PC-9 (cell line): ENCODE measurements around the gene LYPD3. TPM values are rescaled to one million over a fixed set of nuclear protein-coding genes. Genes with fewer than 3 reads are reported as not detected.

Source experiments
- BruUV-seq: library from RNA; stranded (reverse); fragments of 400-500 nt; replicated peaks from 2 replicates; lab custom pipeline; 2021; lab: Mats Ljungman, UMichigan
- CTCF ChIA-PET: fragments of 300-600 bp; sonication (Branson Sonifier 250); formaldehyde crosslinking; loops from one replicate; lab custom pipeline; 2022; ENCODE audit warnings: antibody characterized with exemption; lab: Charles Lee
- POLR2A ChIA-PET: fragments of 300-600 bp; sonication (Branson Sonifier 250); formaldehyde crosslinking; loops from one replicate; lab custom pipeline; 2022; ENCODE audit warnings: antibody characterized with exemption; ENCODE audit not compliant: unreplicated experiment; lab: Charles Lee
- DNase-seq, 2 experiments: peaks; one replicate each; pipeline versions ENCODE4 v3.0.0 to v3.0.0-alpha.2; 2015 to 2022; ENCODE audit warnings: mixed read lengths in 1 of 2
- H2AFZ ChIP-seq: fragments of 200-600 bp; sonication (generic); 2 replicates; pipeline ENCODE4 v1.8.1; 2017; ENCODE audit warnings: antibody characterized with exemption
- H3F3A ChIP-seq: fragments of 200-600 bp; sonication (generic); 2 replicates; pipeline ENCODE4 v1.8.1; 2017; ENCODE audit warnings: antibody characterized with exemption, mild to moderate bottlenecking, low read depth; ENCODE audit not compliant: insufficient read depth
- H3K27ac ChIP-seq: fragments of 200-600 bp; sonication (generic); 2 replicates; pipeline ENCODE4 v1.6.1; 2016; ENCODE audit warnings: mixed run types
- H3K27me3 ChIP-seq: fragments of 200-600 bp; sonication (generic); 2 replicates; pipeline ENCODE4 v1.6.1; 2016; ENCODE audit warnings: low read depth, mixed run types; ENCODE audit not compliant: insufficient read depth
- H3K36me3 ChIP-seq: fragments of 200-600 bp; sonication (generic); 2 replicates; pipeline ENCODE4 v1.6.1; 2016; ENCODE audit warnings: low read depth, mixed run types
- H3K4me1 ChIP-seq: fragments of 200-600 bp; sonication (generic); replicated peaks from 2 replicates; pipeline ENCODE4 v1.6.1; 2016; ENCODE audit warnings: mixed run types; ENCODE audit not compliant: insufficient read depth
- H3K4me2 ChIP-seq: fragments of 200-600 bp; sonication (generic); 2 replicates; pipeline ENCODE4 v1.6.1; 2017; ENCODE audit warnings: mixed run types
- H3K4me3 ChIP-seq: fragments of 200-600 bp; sonication (generic); 2 replicates; pipeline ENCODE4 v1.6.1; 2016; ENCODE audit warnings: mixed run types
- H3K79me2 ChIP-seq: fragments of 200-600 bp; sonication (generic); 2 replicates; pipeline ENCODE4 v1.6.1; 2017; ENCODE audit warnings: low read depth, mixed run types
- H3K9me2 ChIP-seq: fragments of 200-600 bp; sonication (generic); 2 replicates; pipeline ENCODE4 v1.8.1; 2017; ENCODE audit warnings: mild to moderate bottlenecking; ENCODE audit not compliant: insufficient read depth
- H3K9me3 ChIP-seq: fragments of 200-600 bp; sonication (generic); 2 replicates; pipeline ENCODE4 v1.8.1; 2016; ENCODE audit warnings: low read depth; ENCODE audit not compliant: insufficient read depth
- H4K20me1 ChIP-seq: fragments of 200-600 bp; sonication (generic); 2 replicates; pipeline ENCODE4 v1.8.1; 2017; ENCODE audit not compliant: insufficient read depth
- CTCF ChIP-seq: fragments of 200-600 bp; sonication (generic); conservative IDR thresholded peaks from 2 replicates; pipeline ENCODE4 v1.6.1; 2017; ENCODE audit warnings: mixed run types, antibody characterized with exemption, mild to moderate bottlenecking, moderate library complexity
- EZH2 ChIP-seq: fragments of 200-600 bp; sonication (generic); IDR thresholded peaks from 2 replicates; pipeline ENCODE4 v1.8.0; 2017; ENCODE audit warnings: antibody characterized with exemption, low read depth
- intact Hi-C: fragments of 100-400 bp; cut with micrococcal nuclease; formaldehyde crosslinking; loops from one replicate; pipeline ENCODE4 v1.10.0; 2022; ENCODE audit not compliant: unreplicated experiment
- total RNA-seq: library from RNA; stranded (reverse); gene quantifications from 2 replicates; pipeline ENCODE4 v1.2.3, GENCODE V29; 2021

The LYPD3 gene
- total RNA-seq, 1 experiment from 2014 or later, result 70.8 TPM

- no peaks in the 10 kb centered on the region for H3K9me2 ChIP-seq
- no peak overlapping the region for H2AFZ ChIP-seq
- CTCF ChIA-PET, result no interaction called here
- no peaks in the 10 kb centered on the region for H3K9me3 ChIP-seq
- TF ChIP-seq EZH2, result no peak
- no peak for TF ChIP-seq CTCF
- no peaks in the 10 kb centered on the region for H4K20me1 ChIP-seq
- H3K79me2 ChIP-seq, result no peaks in the 10 kb centered on the region
- peaks cover 29% of the 10 kb centered on the region for H3K4me1 ChIP-seq
- H3K36me3 ChIP-seq, result no peaks in the 10 kb centered on the region
- H3K27me3 ChIP-seq, result no peaks in the 10 kb centered on the region
- intact Hi-C loops, result loop anchor here (1.0 to 10.0 kb wide), 6 partner anchors 86 to 379 kb away; partner anchors contain the start of genes IRGQ and ZNF576
- peaks cover 36% of the 10 kb centered on the region for H3F3A ChIP-seq
- BruUV-seq, result no TSS peak
- H3K27ac ChIP-seq, result no peak overlapping the region
- DNase-seq, result no peak
- no peak overlapping the region for H3K4me2 ChIP-seq
- POLR2A ChIA-PET, result no interaction called here
- no peak overlapping the region for H3K4me3 ChIP-seq
Observed at GRCh38 chr19:43433689-43434088, 31.7 kb downstream of the LYPD3 start.

GRCh38 chr19:43433358-43433673, 32.1 kb downstream of the LYPD3 start:
- Histone ChIP-seq H3K27me3 (no peaks in the 10 kb centered on the region), H3K4me1 (peaks cover 26% of the 10 kb centered on the region), H3K4me3 (no peak overlapping the region), H3K79me2 (no peaks in the 10 kb centered on the region), H3F3A (peaks cover 32% of the 10 kb centered on the region), H3K36me3 (no peaks in the 10 kb centered on the region), H2AFZ (no peak overlapping the region), H3K9me2 (no peaks in the 10 kb centered on the region), H4K20me1 (no peaks in the 10 kb centered on the region), H3K27ac (no peak overlapping the region), H3K4me2 (no peak overlapping the region), H3K9me3 (no peaks in the 10 kb centered on the region)
- no TSS peak for BruUV-seq
- intact Hi-C loops, result loop anchor here (1.0 to 10.0 kb wide), 6 partner anchors 86 to 379 kb away; partner anchors contain the start of genes IRGQ and ZNF576
- TF ChIP-seq EZH2, result no peak
- TF ChIP-seq CTCF, result no peak
- DNase-seq, result no peak
- ChIA-PET CTCF (interaction anchor here (1.1 to 1.2 kb wide), 3 partner anchors 14 to 113 kb away, joined by 3 to 7 read pairs (median 4); no protein-coding TSS in a partner anchor), POLR2A (no interaction called here)

GRCh38 chr19:43430976-43431375, 34.4 kb downstream of the LYPD3 start:
- CTCF ChIA-PET, result interaction anchor here (0.6 kb wide), 1 partner anchor 110 kb away, joined by 3 read pairs; no protein-coding TSS in a partner anchor
- Histone ChIP-seq H3K79me2 (no peaks in the 10 kb centered on the region), H3K9me2 (no peaks in the 10 kb centered on the region), H3K4me3 (no peak overlapping the region), H2AFZ (no peak overlapping the region), H3K27me3 (no peaks in the 10 kb centered on the region), H3K4me2 (no peak overlapping the region), H3K9me3 (no peaks in the 10 kb centered on the region), H3K36me3 (no peaks in the 10 kb centered on the region), H3K27ac (no peak overlapping the region), H4K20me1 (no peaks in the 10 kb centered on the region), H3K4me1 (peaks cover 32% of the 10 kb centered on the region), H3F3A (peaks cover 33% of the 10 kb centered on the region)
- no peak for DNase-seq
- no peak for TF ChIP-seq CTCF
- no peak for TF ChIP-seq EZH2
- intact Hi-C loops, result loop anchor here (5.0 to 10.0 kb wide), 4 partner anchors 164 to 381 kb away; partner anchors contain the start of genes IRGQ and ZNF576
- BruUV-seq, result no TSS peak
- POLR2A ChIA-PET, result interaction anchor here (0.6 kb wide), 1 partner anchor 32 kb away, joined by 3 read pairs; no protein-coding TSS in a partner anchor
